ENCODE measurements around the gene GRM1.
A peak's percentile ranks its signal among the peaks of the same experiment; 100 is the strongest.

The GRM1 gene

DNA sequence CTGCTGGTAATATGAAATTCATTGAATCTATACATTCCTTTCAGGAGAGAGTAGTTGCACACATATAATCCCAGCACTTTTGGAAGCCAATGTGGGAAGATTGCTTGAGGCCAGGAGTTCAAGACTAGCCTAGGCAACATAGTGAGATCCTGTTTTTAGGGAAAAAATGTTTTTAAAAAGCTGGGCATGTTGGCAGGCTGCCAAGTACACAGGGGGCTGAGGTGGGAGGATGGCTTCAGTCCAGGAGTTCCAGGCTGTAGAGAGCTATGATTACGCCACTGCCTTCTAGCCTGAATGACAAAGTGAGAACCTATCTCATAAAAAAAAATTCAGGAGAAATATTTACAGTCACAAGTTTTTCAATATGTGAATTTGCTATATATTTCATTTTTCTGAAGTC, 71.9 kb downstream of the GRM1 start:
- no peak for DNase-seq

DNA sequence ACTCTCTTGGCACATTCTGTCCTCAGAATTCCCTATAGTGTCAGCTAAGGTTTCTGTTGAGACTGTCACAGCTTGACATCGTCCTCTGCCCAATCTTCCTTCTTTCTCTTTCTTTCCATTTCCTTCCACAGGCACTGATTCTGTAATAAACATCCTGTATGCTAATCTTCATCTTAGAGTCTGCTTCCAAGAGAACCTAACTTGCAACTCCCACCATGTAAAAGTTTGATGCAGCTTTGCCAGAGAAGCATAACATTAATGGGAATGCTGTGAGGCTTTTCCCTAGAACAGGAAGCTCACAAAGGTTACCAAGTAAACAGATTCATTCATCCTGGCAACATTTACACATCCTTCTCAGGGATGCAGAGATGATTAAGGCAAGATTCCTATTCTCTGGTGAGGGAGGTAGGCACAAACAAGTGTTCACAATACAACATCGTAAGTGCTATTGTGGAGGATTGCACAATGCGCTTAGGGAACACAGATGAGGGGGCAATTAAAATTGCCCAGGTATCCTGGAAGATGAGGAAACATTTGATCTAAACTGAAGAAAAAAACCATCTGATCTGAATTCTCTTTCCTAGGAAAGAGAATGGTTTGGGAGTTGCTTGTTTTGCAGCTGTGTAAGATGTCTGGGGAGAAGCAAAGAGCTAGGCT, 74.7 kb downstream of the GRM1 start:
- DNase-seq: no peak

DNA sequence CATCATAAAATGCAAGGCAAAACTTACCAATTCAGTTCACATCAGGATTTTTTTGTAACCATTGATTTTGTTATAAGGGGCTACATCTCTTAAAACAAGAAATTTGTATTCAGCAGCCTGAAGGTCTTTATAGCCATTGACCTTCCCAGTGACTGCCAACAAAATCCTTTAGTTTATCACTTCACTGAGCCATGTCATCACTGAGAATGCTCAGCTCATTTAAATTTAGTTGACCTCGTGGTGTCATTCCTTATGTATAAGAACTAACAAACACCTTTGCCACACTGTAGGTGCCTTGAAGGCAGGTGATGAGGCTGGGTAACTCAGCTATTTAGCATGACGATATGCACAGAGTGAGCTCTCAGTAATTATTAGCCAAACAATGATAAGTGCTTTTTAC, 77.7 kb downstream of the GRM1 start:
- DNase-seq: no peak

- no peak for DNase-seq
Observed at GRCh38 chr6:146110990-146111389, 82.1 kb downstream of the GRM1 start.

DNA sequence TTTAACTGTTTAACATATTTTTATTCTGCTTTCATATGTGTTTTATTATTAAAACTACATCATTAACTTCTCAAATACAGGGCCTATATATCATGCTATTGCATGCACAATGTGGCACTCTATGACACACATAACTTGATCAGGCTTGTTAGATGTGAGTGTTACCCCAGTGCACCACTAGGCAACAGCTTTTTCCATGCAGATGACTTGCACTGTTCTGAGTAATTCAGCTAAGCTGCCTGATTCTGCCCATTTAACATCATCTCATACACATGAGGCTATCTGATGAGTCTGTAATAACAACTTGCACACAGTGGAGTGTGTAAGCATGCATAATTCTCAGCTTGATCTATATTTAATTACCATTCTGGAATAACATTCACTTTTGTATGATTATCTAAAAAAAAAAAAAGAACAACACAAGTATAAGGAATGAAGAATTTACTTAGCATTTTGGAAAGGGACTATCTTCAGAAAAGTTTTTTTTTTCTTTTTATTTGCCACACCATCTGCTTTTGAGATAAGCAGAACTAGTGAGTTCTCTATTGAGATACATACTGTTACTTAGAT, 83.1 kb downstream of the GRM1 start:
- no peak for DNase-seq

DNA sequence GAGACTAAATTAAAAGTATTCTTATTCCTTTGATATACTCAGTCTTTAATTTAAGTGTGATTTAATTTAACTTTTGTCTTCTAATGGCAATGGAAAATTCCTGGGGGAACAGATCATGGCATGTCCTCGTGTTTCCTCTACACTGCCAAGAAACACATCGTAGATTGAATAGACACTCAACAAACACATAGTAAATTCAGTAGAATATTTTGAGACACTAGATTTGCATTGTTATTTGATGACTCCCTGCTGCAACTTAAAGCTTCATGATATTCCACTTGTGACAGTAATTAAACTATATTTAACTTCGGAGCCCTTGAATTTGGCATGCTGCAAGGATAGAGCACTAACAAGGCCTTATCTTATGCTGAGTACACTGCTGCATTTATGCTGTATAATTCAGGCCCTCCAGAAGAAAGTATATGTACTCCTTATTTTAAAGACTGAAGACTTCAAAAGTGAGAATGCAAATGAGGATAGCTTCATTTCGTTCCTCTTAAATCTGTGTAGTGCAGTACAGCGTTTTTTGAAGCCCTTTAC, 84.3 kb downstream of the GRM1 start:
- DNase-seq: no peak

- no peak for DNase-seq
Observed at GRCh38 chr6:146123616-146124015, 94.8 kb downstream of the GRM1 start.

DNA sequence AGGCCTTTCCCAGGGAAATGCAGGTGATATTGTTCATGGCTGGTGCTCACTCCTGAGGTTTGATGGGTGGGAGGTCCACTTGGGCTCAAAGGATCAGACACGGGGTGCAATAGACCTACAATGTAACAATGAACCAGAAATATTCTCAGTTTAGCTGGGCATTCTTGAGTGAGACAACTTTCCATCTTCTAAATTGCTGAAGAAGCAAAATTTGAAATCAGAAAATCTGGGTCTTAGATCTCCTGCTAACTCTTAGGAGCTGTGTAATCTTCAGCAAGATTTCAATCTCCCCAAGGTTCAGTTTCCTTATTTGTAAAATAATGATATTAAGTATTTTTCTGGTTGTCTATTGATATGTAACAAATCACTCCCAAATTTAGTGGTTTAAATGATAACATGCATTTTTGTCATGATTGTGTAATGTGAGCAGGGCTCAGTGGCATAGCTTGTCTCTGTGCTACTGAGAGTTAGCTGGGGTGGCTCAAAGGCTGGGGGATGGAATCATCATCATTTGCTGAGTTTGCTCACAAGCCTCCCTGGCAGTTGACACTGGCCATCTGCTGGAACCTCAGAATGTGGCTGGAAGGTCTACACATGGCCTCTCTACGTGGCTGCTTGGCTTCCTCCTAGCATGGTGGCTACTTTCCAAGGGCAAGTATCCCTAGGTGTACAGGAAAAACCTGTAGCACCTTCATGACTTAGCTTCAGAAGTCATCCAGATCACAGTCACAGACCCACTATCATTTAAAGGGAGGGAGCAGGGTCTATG, 98.8 kb downstream of the GRM1 start:
- no peak for DNase-seq

DNA sequence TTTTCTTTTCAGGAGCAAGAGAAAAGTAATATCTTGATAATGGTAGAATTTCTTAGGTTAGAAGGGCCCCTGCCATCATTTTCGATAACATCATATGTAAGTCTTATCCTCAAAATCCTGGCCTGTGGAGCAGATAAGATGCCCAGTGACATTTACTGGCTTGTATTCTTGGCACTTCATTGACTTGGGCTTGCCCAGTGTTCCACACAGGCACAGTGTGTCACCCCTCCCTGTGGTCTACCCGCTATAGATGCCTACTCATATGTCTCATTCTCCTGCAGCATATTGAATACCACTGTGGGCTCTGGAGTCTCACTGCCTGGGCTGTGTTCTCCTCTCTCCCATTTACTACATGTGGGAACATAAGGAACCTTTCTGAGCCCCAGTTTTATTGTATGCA, 105.0 kb downstream of the GRM1 start:
- no peak for DNase-seq

DNA sequence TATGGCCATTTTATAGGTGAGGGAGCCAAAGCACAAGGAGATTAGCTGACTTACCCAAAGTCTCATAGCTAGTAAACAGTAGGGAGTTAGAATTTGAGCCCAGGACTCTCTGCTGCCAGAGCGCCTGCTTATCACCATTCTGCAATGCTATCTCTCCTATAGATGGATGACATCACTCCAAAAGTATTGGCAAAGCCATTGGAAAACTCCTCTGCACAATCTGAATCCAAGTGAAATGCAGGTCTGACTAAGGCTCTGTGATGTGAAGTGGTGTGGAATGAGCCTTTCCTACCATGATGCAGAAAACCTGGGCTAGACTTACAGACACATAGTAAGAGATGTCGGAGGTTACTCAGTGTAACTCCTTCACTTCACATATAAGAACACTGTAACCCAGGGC, 106.3 kb downstream of the GRM1 start:
- DNase-seq: no peak

GRCh38 chr6:146146836-146147235, 118.0 kb downstream of the GRM1 start:
- DNase-seq: peak; percentile 51

GRCh38 chr6:146149770-146150169, 120.9 kb downstream of the GRM1 start:
- DNase-seq: no peak

DNA sequence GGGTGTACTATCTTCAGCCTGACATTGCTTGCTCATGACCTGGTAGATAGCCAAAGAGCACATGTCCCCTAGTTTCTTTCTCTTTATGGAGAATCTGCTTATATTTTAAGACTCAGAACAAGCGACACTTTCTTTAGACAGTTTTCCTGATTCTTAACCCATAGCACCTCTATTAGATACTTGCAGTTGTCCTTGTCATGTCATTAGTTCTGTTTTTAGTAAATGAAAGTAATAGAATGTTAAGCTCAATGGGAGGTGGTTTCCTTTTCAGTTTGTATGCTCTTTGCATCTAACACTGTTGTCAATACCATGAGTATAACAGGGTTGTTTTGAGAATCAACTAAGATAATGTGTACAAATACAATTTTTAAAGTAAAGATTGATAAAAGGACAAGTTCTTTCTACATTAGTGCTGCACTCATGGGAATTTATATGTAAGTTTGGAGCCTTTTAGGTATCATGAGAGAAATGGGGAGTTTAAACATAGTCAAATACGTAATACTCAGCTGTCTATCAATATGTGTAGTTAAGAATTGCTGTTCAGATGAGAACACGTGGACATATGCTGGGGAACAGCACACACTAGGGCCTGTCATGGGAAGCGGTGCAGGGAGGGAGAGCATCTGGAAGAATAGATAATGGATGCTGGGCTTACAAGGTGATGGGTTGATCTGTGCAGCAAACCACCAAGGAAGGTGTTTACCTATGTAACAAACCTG, 124.3 kb downstream of the GRM1 start:
- DNase-seq: no peak

DNA sequence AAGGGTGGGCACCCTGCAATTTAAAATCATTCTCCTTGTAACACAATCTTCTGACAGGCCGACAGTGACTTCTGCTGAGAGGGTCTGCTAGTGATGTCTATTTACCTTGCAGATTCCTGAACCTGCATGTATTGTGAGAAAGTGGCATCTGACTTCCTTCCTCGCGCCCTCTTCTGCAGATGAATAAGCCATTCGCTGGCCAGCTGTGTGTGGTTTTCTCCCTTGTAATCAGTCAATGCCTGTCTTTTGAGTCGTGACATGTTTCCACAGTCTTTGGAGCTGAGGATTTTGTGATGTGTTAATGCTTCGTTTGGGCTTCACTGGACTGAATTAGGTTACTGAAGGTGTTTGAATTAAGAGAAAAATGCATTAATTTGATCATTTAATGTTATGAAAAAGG, 125.3 kb downstream of the GRM1 start:
- no peak for DNase-seq

- no peak for DNase-seq
Observed at GRCh38 chr6:146161664-146162063, 132.8 kb downstream of the GRM1 start.

GRCh38 chr6:146169872-146170271, 141.0 kb downstream of the GRM1 start:
- DNase-seq: no peak

GRCh38 chr6:146177785-146178184, 148.9 kb downstream of the GRM1 start:
- no peak for DNase-seq

GRCh38 chr6:146183831-146184230, 155.0 kb downstream of the GRM1 start:
- DNase-seq: no peak

DNA sequence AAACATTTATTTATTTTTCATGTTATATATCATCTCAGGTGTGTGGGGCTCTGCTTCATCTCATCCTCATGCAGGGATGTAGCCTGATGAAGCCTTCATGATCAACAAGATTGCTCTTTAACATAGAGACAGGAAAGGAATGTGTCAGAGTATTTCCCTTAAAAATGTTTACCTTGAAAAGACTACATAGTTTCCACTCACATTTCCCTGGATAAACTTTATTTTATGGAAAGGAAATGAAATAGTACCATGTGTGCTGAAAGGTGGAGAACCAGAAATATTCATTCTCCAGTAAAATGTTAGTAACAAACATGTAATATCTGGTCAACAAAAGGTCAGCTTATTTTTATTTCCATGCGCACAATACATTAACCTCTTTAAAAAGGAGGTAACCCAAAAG, 155.8 kb downstream of the GRM1 start:
- no peak for DNase-seq

DNA sequence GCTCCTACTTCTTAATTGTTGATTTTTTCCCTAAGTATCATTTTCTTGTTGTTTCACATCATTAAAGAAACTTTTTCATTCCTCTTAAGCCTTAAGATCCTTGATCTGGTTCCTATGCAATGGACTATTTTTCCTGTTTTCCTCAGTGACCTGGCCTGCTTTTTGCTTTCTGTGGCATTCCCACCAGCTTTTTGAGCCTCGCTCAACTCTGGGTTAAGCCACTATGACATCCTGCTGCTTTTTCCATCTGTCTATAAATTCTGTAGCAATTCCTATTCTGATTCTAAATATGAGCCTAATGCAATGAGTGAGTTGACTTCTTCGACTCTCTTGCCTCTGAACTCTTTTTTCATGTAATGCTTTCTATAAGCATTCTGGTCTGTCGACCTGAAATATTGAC, 160.3 kb downstream of the GRM1 start:
- DNase-seq: no peak

DNA sequence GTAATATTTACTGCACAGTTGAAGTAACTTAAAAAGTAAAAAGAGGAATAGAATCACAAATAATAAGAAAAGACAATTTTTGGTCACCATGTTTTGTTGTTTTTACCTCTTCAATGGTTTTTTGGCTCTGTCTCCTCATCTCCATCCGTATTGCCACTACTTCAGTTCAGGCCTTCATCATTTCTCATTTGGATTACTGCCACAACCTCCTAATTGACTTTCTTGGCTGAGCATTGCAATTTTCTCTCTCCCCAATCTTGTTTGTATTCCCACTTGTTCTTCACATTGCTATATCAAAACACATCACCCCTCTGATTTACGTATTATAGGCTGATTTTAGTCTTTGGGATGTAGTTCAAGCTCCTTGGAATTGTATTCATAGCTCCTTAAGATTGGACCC, 161.7 kb downstream of the GRM1 start:
- DNase-seq: no peak

- DNase-seq: no peak
Observed at GRCh38 chr6:146191166-146191565, 162.3 kb downstream of the GRM1 start.

GRCh38 chr6:146191612-146192011, 162.8 kb downstream of the GRM1 start:
- no peak for DNase-seq

DNA sequence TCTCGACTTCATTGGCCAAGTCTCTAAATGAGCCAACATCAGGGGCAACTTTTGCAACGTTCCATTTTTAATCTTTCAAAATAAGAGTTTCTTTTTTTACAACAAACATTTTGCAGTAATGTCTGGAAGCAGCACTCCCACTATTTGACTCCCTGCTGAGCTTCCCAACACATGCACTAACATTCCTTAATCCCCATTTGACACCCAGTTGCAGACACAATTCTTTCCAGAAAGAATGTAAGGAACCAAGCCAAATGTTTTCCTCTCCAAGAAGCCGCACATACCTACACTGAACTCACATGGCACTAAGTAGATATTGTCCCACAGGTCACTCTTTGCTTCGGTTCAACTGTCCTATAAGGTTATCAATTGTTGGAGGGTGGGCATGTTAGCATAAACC, 165.6 kb downstream of the GRM1 start:
- no peak for DNase-seq
